Measurements from ENCODE around the gene RABGAP1L.
A peak's percentile ranks its signal among the peaks of the same experiment; 100 is the strongest.
"Not testable (repeated sequence)": the region's sequence is repeated elsewhere in the genome, so short reads cannot be mapped to it uniquely, and the experiment has no call there.

RABGAP1L gene

GRCh38 chr1:174466607-174467006 lies 307.3 kb downstream of the RABGAP1L start:
- no peak for DNase-seq

DNA sequence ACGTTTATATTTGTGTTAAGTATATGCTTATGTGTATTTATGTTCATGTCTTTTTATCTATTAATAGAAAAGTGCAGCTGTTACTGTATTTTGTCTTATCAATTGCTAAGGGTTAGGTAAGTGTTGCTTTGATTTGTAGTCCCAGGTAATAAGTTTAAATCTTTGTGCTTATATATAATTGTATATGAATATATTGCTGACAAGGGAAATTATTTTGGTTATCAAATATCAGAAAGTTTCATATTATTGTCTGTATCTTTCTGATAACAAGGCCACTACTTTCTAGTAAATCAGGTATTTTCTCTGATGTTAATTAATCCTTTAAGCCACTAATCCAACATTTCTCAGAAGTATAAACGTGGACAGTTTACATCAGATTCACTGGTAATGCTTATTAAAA lies 309.7 kb downstream of the RABGAP1L start:
- DNase-seq: no peak

GRCh38 chr1:174469687-174470086 lies 310.4 kb downstream of the RABGAP1L start:
- DNase-seq: no peak

- no peak for DNase-seq
These were observed 320.0 kb downstream of the RABGAP1L start for GRCh38 chr1:174479281-174479680.

GRCh38 chr1:174480324-174480723 lies 321.0 kb downstream of the RABGAP1L start:
- DNase-seq: no peak

- DNase-seq: no peak
These were observed 332.3 kb downstream of the RABGAP1L start for GRCh38 chr1:174491606-174492005.

DNA sequence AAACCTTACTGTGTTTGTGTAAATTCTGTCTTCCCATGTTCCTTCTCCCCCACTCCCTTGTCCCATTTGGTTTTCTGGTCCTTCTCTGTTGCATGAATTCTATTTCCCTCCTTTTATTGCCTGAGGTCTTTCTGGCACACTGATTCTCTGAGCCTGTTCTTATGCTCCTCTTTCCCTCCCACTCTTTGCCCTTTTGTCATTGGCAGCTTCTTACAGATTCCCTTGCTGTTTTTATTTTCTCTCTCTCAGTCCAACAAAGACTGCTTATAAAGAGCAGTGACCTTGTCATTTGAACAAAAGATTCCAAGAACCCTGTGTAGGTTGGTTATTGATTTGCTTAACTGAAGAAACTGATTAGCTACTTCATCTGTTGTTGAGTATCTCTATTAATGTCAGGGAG lies 338.2 kb downstream of the RABGAP1L start:
- no peak for DNase-seq

DNA sequence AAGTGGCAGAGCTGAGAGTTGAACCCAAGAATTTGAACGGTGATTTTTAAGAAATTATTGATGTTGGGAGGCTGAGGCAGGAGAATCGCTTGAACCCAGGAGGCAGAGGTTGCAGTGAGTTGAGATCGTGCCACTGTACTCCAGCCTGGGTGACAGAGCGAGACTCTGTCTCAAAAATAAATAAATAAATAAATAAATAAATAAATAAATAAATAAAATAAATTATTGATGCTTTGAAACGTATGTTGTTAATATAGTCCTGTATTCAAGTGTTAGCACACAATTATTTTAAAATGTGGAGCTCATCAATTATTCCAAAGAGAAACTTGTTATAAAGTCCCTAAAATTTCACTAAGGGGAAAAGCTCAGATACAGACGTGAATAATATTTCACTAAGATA lies 357.4 kb downstream of the RABGAP1L start:
- not testable (repeated sequence) for DNase-seq

DNA sequence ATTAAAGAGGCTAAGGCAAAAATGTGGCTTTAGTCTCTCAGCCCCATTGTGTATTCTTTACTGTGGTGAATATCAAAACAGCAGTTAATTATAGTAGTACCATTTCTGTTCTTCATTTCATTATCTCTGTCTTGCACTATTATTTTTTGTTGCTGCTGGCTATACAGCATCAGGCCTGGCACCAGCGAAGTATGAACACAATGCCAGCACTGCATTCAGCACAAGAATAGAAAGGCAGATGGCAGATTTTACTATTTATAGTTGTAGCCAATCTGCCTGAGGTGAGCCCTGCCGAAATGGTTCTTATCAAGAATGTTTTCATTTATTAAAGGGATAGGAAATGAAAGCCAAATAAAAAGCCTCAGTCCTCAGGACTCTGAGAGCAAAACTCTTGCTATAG lies 360.5 kb downstream of the RABGAP1L start:
- DNase-seq: no peak

DNA sequence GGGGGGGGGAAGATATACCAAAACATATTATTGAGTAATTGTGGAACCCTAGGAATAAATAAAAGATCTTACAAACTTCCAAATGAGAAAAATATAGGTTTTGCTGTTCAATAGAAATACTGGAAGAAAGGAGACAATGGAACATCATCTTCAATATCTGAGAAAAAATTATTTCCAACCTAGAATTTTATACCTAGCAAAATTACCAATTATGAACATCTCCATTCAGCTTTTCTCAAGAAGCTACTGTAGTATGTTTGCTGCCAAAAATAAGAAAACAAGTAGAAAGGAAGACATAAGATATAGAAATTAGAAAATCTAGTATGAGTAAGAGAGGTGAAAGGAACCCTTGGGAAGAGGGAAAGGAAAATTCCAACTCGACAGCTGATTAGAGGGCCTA lies 372.4 kb downstream of the RABGAP1L start:
- DNase-seq: no peak

DNA sequence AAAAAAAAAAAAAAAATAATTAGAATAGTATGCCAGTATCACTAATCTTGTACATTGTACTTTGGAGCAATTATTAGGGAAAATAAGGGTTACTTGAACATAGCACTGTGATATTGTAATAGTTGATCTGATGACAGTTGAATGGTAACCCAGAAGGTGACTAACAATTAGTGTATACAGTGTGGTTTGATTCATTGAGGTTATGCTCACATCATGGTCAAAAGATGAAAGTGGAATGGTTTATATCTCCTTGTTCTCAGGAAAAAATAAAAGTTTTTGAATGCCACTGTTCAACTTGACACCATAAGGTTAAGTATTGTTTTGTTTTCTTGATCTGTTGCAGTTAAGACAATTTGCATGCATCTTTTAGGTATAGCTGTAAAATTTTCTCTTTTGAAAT lies 375.5 kb downstream of the RABGAP1L start:
- no peak for DNase-seq

GRCh38 chr1:174535207-174535606 lies 375.9 kb downstream of the RABGAP1L start:
- no peak for DNase-seq

GRCh38 chr1:174543421-174543820 lies 384.1 kb downstream of the RABGAP1L start:
- DNase-seq: not testable (repeated sequence)

DNA sequence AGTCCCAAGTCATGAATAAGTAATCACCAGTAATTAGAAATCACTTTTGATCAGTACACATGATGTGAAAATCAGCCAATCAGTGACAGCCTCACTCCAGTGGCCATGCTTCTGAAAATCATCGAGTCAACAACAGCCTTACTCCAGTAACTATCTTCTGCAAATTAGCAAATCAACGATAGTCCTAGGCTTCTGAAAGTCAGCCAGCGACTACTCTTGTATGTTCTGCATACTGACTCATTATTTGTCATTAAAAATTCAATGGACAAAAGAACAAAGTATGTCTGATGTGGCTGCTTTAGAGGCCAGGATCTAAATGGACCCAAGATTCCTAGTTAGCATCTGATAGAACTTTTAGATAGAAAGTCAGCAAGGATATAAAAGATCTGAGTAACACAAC lies 391.0 kb downstream of the RABGAP1L start:
- DNase-seq: no peak

DNA sequence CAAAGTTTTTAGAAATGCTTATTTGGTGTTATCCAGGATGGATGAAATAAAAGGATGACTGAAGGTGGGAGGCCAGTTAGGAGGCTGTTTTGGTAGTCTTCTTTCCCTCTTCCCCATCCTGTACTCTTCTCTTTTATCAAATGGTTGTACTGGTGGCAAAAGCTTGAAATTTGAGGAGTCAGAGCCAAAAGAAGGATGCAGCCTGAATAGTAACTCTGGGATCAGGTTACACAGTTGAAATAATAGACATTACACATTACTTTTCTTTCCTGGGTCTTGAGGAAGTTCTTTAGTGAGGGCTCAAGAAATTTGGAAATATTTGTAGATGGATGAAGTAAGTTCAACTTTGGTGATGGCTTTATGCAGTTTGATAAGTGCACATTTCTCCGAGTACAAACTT lies 397.1 kb downstream of the RABGAP1L start:
- DNase-seq: no peak

DNA sequence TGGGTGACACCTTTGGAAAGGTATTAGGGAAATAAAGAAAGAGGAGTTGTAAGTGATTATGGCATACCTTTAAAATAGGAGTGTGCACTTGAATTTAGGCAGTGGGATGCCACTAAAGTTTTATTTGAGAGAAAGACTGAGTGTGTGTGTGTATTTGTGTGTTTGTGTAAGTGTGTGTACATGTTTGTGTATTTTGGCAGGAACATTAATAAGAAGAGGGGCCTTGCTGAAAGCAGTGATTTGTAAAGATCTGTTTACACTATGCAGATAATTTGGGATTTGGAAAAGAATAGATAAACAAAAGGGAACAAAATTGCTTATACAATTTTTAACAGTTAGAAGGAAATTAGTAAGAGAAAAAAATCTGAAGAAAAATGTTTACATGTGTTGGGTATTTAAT lies 409.2 kb downstream of the RABGAP1L start:
- no peak for DNase-seq

DNA sequence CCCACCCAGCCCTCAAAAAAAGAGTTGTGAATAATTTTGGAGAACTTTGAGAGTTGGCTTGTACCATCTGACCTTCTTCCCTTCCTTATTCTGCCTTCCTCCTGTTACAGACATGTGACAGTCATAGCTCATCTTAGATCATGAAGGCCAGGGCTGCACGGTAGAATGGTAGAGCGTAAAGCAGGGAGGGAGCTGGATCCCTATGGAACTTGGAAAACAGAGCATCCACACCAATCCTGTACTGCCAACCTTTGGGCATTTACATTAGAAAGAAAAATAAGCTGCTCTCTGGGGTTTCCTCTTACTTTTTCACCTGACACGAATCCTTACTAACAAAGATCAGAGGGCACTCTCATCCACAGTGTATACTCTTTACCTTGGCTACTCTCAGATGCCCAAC lies 409.9 kb downstream of the RABGAP1L start:
- DNase-seq: peak; percentile 18 to 36

DNA sequence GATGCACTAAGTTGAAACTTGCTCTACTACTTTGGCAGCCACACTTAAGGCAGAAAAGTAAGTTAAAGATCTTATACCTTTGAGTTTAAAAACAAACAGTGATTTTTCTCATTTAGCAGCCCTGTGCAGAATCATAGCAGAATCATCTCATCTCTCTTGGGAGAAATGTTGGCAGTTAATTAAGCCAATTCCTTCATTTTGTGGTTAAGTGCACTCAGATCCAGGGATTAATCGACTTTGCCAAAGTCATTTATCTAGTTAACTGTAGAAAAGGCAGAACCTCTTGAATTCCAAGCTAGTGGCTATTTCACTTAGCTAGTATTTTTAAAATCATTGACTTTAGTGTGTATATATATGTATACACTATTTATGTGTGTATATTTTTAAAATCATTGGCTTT lies 413.5 kb downstream of the RABGAP1L start:
- no peak for DNase-seq

- not testable (repeated sequence) for DNase-seq
These were observed 416.8 kb downstream of the RABGAP1L start for GRCh38 chr1:174576120-174576519.

GRCh38 chr1:174577681-174578080 lies 418.4 kb downstream of the RABGAP1L start:
- no peak for DNase-seq

- no peak for DNase-seq
These were observed 421.5 kb downstream of the RABGAP1L start for GRCh38 chr1:174580801-174581200.

DNA sequence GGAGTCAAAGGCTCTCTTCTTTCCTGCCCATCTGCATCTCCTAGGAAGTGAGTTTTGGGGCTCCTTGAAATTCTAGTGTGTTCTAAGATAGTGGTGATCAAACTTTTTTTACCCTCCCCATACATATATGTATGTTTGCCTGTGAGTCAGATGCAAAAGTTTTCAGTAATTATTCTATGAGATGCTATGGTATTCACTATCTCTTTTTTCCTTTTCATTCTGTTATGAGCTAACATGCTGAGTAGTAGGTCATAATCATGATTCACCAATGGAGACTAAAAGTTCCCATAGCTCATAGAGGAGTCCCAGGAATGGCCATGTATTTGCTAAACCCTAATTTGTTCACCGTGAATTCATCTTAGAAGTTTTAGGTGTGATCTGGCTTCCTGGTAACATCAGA lies 424.0 kb downstream of the RABGAP1L start:
- DNase-seq: no peak

- DNase-seq: peak in 1 of 2 donors; percentile 3
These were observed 424.8 kb downstream of the RABGAP1L start for GRCh38 chr1:174584071-174584470.

- DNase-seq: not testable (repeated sequence)
These were observed 429.3 kb downstream of the RABGAP1L start for GRCh38 chr1:174588618-174589017.

GRCh38 chr1:174605198-174605597 lies 445.9 kb downstream of the RABGAP1L start:
- no peak for DNase-seq

DNA sequence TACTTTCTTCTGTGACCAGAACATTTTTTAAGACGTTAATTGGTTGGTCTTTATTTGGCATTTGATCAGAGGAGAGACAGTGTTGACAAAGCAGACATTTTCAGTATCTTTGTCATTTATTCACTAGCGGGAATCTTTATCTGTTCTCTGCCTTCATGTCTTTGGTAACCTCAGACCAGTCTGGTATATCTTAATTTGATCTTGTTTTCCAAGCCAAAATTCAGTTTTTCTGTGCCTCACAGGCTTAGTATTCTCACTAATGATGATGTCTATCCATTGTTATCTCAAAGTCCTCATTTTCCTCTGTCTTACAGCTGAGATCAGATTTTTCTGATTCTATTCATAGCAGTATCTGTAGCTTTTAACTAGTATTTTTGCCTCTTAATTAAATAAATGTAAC lies 447.2 kb downstream of the RABGAP1L start:
- no peak for DNase-seq

Measured in inflammatory macrophage (primary cell).